ENCODE results near the gene PPP2R2C.

PPP2R2C gene

DNA sequence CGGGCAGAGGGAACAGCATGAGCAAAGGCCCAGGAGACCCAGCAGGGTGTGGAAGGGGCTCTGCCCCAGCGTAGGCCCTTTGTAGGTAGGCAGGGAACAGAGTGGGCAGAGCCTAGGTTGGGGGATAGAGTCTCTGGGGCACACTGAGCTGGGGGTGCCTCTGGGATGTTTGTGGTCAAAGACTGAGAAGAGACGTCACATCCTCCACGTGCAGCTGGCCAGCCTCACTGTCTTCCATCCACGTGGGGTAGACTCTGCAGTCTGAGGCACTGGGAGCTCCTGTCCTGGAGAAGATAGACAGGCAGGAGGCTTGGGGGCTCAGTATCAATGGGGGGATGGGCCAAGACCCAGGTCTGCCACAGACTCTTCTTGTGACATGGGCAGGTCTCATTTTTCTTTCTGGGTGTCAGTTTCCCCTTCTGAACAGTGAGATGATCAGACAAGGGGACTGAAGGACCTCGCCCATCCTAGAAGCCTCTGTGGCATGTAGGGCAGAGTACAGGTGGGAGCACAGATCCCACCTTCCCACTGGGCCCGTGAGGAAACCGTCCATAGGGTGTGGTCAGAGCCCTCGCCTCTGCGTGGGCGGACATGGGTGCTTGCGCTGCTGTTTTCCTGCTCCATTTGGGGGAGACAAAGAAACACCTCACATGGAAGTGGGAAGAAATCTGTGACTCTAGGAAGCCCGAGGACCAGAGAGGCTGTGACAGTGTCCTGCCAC is 179.9 kb downstream of the PPP2R2C start:
- no peak for TF ChIP-seq CTCF (IDR thresholded peaks at IDR 0.05; ENCODE audit: control insufficient read depth, extremely low read depth, insufficient read depth)
- H3K4me3 ChIP-seq (ENCODE audit: low read depth, low read length): no peak overlapping the region
- no peak for DNase-seq (ENCODE audit: low read depth)

DNA sequence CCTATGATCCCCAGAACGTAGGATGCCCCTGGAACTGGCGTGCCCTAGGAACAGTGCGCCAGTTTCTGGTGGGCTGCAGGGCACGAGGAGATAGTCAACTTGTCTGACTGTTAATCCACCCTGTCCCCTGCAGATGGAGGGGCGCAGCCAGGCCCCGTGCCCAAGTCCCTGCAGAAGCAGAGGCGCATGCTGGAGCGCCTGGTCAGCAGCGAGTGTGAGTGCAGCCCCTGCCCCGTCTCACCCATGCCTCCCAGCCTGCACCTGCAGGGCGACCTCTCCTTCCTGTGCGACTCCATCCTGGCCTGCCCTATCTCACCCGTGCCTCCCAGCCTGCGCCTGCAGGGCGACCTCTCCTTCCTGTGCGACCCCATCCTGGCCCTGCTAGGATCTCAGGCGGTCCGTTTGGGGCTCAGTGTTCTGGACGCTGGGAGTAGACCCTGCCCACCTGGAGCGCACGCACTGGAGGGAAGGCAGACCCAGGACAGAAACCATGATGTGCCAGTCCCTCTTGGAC is 180.6 kb downstream of the PPP2R2C start:
- no peak for DNase-seq (ENCODE audit: low read depth)
- no peak overlapping the region for H3K4me3 ChIP-seq (ENCODE audit: low read depth, low read length)
- no peak for TF ChIP-seq CTCF (IDR thresholded peaks at IDR 0.05; ENCODE audit: control insufficient read depth, extremely low read depth, insufficient read depth)

DNA sequence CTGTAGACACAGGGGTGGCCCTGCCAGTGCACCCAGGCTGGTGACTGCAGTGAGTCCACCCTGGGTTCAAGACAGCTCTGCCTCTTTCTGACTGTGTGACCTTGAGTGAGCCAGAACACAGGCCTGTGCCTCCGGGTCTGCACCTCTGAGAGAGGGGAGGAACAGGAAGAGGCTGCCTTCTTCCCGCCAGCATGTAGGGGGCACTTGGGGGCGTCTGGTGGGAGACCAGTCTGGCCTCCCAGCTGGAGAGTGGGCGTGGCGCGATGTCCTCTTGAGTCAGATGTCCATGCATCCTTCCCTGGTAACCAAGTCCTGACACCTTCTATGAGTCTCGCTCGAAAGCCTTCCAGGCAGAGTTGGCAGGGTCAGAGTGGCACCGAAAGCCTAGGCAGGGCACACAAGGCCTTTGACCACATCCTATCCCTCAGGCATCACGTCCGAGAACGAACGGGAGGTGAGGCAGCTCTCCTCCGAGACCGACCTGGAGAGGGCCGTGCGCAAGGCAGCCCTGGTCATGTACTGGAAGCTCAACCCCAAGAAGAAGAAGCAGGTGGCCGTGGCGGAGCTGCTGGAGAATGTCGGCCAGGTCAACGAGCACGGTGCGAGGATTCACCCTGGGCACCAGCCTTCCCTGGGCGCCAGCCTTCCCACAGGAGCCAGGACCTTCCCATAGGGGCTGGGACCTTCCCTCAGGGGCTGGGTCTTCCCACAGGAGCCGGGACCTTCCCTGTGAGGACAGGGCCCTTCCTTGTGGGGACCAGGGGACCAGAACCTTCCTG is 181.5 kb downstream of the PPP2R2C start:
- TF ChIP-seq CTCF (IDR thresholded peaks at IDR 0.05; ENCODE audit: control insufficient read depth, extremely low read depth, insufficient read depth): no peak

DNA sequence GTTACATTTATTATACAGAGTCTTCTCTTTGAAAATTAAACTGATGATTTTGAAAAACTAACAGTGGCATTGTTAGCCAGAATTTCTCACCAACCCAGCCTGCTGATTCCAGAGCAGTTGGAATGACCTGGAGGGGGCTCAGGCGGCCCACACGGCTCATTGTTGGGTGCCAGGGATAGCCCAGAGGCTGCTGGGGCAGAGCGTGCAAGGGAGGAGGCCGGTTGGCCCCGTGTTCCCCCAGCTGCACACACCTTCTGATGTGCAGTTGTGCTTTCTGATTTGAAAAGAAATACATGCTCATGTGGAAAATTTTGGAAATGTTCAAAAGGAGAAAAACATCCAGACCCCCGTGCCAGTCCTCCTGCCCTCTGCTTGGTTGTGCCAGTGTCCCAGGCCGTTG is 182.2 kb downstream of the PPP2R2C start:
- H3K4me3 ChIP-seq (ENCODE audit: low read depth, low read length): no peak overlapping the region
- no peak for DNase-seq (ENCODE audit: low read depth)
- TF ChIP-seq CTCF (IDR thresholded peaks at IDR 0.05; ENCODE audit: control insufficient read depth, extremely low read depth, insufficient read depth): no peak

More for the DNA sequence above, 181.5 kb downstream of the PPP2R2C start:
- H3K4me3 ChIP-seq (ENCODE audit: low read depth, low read length): no peak overlapping the region
- DNase-seq (ENCODE audit: low read depth): no peak

DNA sequence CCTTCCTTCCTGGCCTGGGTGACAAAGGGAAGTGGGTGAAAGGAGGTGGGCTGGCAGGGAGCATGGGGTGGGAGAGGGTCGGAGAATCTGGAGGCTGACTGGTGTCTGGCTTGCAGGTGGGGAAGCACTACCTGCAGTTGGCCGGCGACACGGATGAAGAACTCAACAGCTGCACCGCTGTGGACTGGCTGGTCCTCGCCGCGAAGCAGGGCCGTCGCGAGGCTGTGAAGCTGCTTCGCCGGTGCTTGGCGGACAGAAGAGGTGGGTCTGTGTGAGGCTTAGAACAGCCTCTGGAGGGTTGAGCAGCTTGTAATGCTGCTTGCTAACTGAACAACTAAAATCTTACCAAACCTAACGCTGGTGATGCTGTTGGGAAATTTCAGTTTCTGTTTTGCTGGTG is 183.5 kb downstream of the PPP2R2C start:
- DNase-seq (ENCODE audit: low read depth): no peak
- TF ChIP-seq CTCF (IDR thresholded peaks at IDR 0.05; ENCODE audit: control insufficient read depth, extremely low read depth, insufficient read depth): no peak
- no peak overlapping the region for H3K4me3 ChIP-seq (ENCODE audit: low read depth, low read length)

- TF ChIP-seq CTCF (IDR thresholded peaks at IDR 0.05; ENCODE audit: control insufficient read depth, extremely low read depth, insufficient read depth): no peak
- no peak overlapping the region for H3K4me3 ChIP-seq (ENCODE audit: low read depth, low read length)
- no peak for DNase-seq (ENCODE audit: low read depth)
Observed at GRCh38 chr4:6288342-6288741, 184.1 kb downstream of the PPP2R2C start.
